PC-9 (cell line): ENCODE measurements around the gene USH1C. TPM values are rescaled to one million over a fixed set of nuclear protein-coding genes. Genes with fewer than 3 reads are reported as not detected.

Experiments used
- BruUV-seq: library from RNA; stranded (reverse); fragments of 400-500 nt; replicated peaks from 2 replicates; lab custom pipeline; 2021; lab: Mats Ljungman, UMichigan
- CTCF ChIA-PET: fragments of 300-600 bp; sonication (Branson Sonifier 250); formaldehyde crosslinking; loops from one replicate; lab custom pipeline; 2022; ENCODE audit warnings: antibody characterized with exemption; lab: Charles Lee
- POLR2A ChIA-PET: fragments of 300-600 bp; sonication (Branson Sonifier 250); formaldehyde crosslinking; loops from one replicate; lab custom pipeline; 2022; ENCODE audit warnings: antibody characterized with exemption; ENCODE audit not compliant: unreplicated experiment; lab: Charles Lee
- DNase-seq, 2 experiments: peaks; one replicate each; pipeline versions ENCODE4 v3.0.0 to v3.0.0-alpha.2; 2015 to 2022; ENCODE audit warnings: mixed read lengths in 1 of 2
- H2AFZ ChIP-seq: fragments of 200-600 bp; sonication (generic); 2 replicates; pipeline ENCODE4 v1.8.1; 2017; ENCODE audit warnings: antibody characterized with exemption
- H3F3A ChIP-seq: fragments of 200-600 bp; sonication (generic); 2 replicates; pipeline ENCODE4 v1.8.1; 2017; ENCODE audit warnings: antibody characterized with exemption, mild to moderate bottlenecking, low read depth; ENCODE audit not compliant: insufficient read depth
- H3K27ac ChIP-seq: fragments of 200-600 bp; sonication (generic); 2 replicates; pipeline ENCODE4 v1.6.1; 2016; ENCODE audit warnings: mixed run types
- H3K27me3 ChIP-seq: fragments of 200-600 bp; sonication (generic); 2 replicates; pipeline ENCODE4 v1.6.1; 2016; ENCODE audit warnings: low read depth, mixed run types; ENCODE audit not compliant: insufficient read depth
- H3K36me3 ChIP-seq: fragments of 200-600 bp; sonication (generic); 2 replicates; pipeline ENCODE4 v1.6.1; 2016; ENCODE audit warnings: low read depth, mixed run types
- H3K4me1 ChIP-seq: fragments of 200-600 bp; sonication (generic); replicated peaks from 2 replicates; pipeline ENCODE4 v1.6.1; 2016; ENCODE audit warnings: mixed run types; ENCODE audit not compliant: insufficient read depth
- H3K4me2 ChIP-seq: fragments of 200-600 bp; sonication (generic); 2 replicates; pipeline ENCODE4 v1.6.1; 2017; ENCODE audit warnings: mixed run types
- H3K4me3 ChIP-seq: fragments of 200-600 bp; sonication (generic); 2 replicates; pipeline ENCODE4 v1.6.1; 2016; ENCODE audit warnings: mixed run types
- H3K79me2 ChIP-seq: fragments of 200-600 bp; sonication (generic); 2 replicates; pipeline ENCODE4 v1.6.1; 2017; ENCODE audit warnings: low read depth, mixed run types
- H3K9me2 ChIP-seq: fragments of 200-600 bp; sonication (generic); 2 replicates; pipeline ENCODE4 v1.8.1; 2017; ENCODE audit warnings: mild to moderate bottlenecking; ENCODE audit not compliant: insufficient read depth
- H3K9me3 ChIP-seq: fragments of 200-600 bp; sonication (generic); 2 replicates; pipeline ENCODE4 v1.8.1; 2016; ENCODE audit warnings: low read depth; ENCODE audit not compliant: insufficient read depth
- H4K20me1 ChIP-seq: fragments of 200-600 bp; sonication (generic); 2 replicates; pipeline ENCODE4 v1.8.1; 2017; ENCODE audit not compliant: insufficient read depth
- EZH2 ChIP-seq: fragments of 200-600 bp; sonication (generic); IDR thresholded peaks from 2 replicates; pipeline ENCODE4 v1.8.0; 2017; ENCODE audit warnings: antibody characterized with exemption, low read depth
- intact Hi-C: fragments of 100-400 bp; cut with micrococcal nuclease; formaldehyde crosslinking; loops from one replicate; pipeline ENCODE4 v1.10.0; 2022; ENCODE audit not compliant: unreplicated experiment
- total RNA-seq: library from RNA; stranded (reverse); gene quantifications from 2 replicates; pipeline ENCODE4 v1.2.3, GENCODE V29; 2021
- TF ChIP-seq, protein P1 (sequence below): fragments of 200-600 bp; sonication (generic); conservative IDR thresholded peaks from 2 replicates; pipeline ENCODE4 v1.6.1; 2017; ENCODE audit warnings: mixed run types, antibody characterized with exemption, mild to moderate bottlenecking, moderate library complexity

USH1C gene
- total RNA-seq, 1 experiment from 2014 or later = not detected

DNA sequence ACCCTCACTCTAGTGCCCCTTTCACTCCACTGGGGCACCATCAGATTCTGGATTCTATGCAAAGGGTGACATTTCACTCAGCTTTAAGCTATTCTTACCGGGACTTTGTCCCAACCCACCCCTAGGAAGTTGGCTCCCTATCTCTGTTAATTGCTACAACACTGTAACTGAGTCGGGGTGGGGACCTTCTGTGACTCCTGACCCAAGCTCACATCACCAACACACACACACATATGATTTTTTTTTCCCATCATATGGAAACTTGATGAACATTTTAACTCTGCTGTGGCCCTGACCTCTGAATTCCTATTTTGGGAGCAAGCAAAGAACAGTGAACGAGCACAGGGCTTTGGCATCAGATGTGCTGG lies 16.6 kb downstream of the USH1C start:
- BruUV-seq = no TSS peak
- no peaks in the 10 kb centered on the region for H3K79me2 ChIP-seq
- no peak overlapping the region for H3K4me3 ChIP-seq
- H3K27me3 ChIP-seq = peaks cover 87% of the 10 kb centered on the region
- no peaks in the 10 kb centered on the region for H3K36me3 ChIP-seq
- H4K20me1 ChIP-seq = no peaks in the 10 kb centered on the region
- no peak overlapping the region for H3K4me2 ChIP-seq
- no peak for DNase-seq
- H2AFZ ChIP-seq = no peak overlapping the region
- H3F3A ChIP-seq = no peaks in the 10 kb centered on the region
- H3K27ac ChIP-seq = no peak overlapping the region
- intact Hi-C loops = no loop called here
- H3K9me2 ChIP-seq = no peaks in the 10 kb centered on the region
- H3K4me1 ChIP-seq = no peaks in the 10 kb centered on the region
- POLR2A ChIA-PET = no interaction called here
- TF ChIP-seq, protein P1, sequence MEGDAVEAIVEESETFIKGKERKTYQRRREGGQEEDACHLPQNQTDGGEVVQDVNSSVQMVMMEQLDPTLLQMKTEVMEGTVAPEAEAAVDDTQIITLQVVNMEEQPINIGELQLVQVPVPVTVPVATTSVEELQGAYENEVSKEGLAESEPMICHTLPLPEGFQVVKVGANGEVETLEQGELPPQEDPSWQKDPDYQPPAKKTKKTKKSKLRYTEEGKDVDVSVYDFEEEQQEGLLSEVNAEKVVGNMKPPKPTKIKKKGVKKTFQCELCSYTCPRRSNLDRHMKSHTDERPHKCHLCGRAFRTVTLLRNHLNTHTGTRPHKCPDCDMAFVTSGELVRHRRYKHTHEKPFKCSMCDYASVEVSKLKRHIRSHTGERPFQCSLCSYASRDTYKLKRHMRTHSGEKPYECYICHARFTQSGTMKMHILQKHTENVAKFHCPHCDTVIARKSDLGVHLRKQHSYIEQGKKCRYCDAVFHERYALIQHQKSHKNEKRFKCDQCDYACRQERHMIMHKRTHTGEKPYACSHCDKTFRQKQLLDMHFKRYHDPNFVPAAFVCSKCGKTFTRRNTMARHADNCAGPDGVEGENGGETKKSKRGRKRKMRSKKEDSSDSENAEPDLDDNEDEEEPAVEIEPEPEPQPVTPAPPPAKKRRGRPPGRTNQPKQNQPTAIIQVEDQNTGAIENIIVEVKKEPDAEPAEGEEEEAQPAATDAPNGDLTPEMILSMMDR = no peak
- TF ChIP-seq EZH2 = no peak
- H3K9me3 ChIP-seq = no peaks in the 10 kb centered on the region
- CTCF ChIA-PET = interaction anchor here (0.5 to 1.6 kb wide), 3 partner anchors 14 to 143 kb away, joined by 3 to 4 read pairs (median 3); no protein-coding TSS in a partner anchor

DNA sequence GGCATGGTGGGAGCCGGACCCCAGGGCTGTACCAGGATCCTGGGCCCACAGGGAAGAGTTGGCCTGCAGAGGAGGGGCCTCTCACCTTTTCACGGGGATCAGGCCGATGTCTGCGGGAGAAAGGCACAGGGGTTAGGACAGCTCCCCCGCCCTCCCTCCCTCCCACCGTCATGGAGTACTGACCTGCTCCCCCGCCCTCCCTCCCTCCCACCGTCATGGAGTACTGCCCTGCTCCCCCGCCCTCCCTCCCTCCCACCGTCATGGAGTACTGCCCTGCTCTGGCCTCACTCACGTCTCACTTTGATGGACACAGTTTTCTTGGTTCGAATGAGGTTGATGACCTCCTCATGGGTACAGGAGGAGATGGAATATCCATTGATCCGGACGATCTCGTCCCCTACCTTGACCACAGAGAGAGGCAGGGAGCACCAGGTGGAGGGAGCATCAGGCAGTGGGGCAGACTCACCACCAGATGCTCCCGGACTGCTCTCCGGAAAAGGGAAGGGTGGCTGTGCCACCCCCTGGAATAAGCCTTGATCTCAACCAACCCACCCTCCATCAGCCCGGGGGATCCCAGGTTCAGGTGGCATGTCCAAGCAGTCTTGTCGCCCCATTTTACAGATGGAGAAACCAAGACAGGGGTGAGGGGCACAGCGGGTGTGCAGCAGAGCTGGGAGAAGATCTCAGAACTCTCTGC lies 17.1 kb downstream of the USH1C start:
- Histone ChIP-seq H3K4me1 (no peaks in the 10 kb centered on the region), H4K20me1 (no peaks in the 10 kb centered on the region), H3K9me3 (no peaks in the 10 kb centered on the region), H3K9me2 (no peaks in the 10 kb centered on the region), H3K36me3 (no peaks in the 10 kb centered on the region), H2AFZ (no peak overlapping the region), H3K4me3 (no peak overlapping the region), H3K27me3 (peaks cover 81% of the 10 kb centered on the region), H3K79me2 (no peaks in the 10 kb centered on the region), H3K27ac (no peak overlapping the region), H3F3A (no peaks in the 10 kb centered on the region), H3K4me2 (no peak overlapping the region)
- TF ChIP-seq EZH2 = no peak
- TF ChIP-seq, protein P1 = no peak
- CTCF ChIA-PET = interaction anchor here (0.5 to 1.6 kb wide), 2 partner anchors 14 to 15 kb away, joined by 3 read pairs; no protein-coding TSS in a partner anchor
- POLR2A ChIA-PET = no interaction called here
- DNase-seq = no peak
- intact Hi-C loops = no loop called here
- BruUV-seq = no TSS peak

DNA sequence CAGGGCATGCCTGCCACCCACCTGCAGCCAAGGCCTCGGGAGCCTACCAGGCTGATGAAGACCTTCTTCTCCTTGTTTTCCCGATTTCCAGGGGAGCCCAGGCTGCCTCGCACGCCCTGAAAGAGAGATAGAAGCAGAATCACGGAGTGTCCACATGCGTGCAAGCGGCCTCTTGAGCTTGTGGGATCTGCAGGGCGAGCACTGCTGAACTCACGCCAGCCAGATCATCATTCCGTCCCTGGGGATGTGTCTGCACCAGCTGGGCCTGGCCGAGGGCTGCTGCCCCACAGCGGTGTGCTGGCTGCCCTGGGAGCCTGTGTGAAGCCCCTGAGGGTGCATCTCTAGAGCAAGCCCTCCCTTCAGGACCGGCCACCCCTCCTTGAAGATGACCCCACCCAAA lies 17.9 kb downstream of the USH1C start:
- no peak for TF ChIP-seq EZH2
- TF ChIP-seq, protein P1 = no peak
- DNase-seq = no peak
- BruUV-seq = no TSS peak
- Histone ChIP-seq H3K9me3 (no peaks in the 10 kb centered on the region), H3K4me2 (no peak overlapping the region), H4K20me1 (no peaks in the 10 kb centered on the region), H3K4me1 (no peaks in the 10 kb centered on the region), H3K36me3 (no peaks in the 10 kb centered on the region), H2AFZ (no peak overlapping the region), H3K79me2 (no peaks in the 10 kb centered on the region), H3K9me2 (no peaks in the 10 kb centered on the region), H3K27me3 (peaks cover 75% of the 10 kb centered on the region), H3F3A (no peaks in the 10 kb centered on the region), H3K4me3 (no peak overlapping the region), H3K27ac (no peak overlapping the region)
- intact Hi-C loops = no loop called here
- ChIA-PET CTCF (interaction anchor here (1.6 kb wide), 1 partner anchor 16 kb away, joined by 3 read pairs; no protein-coding TSS in a partner anchor), POLR2A (no interaction called here)
